ENCODE measurements around the gene SYP.

- no peak for TF ChIP-seq ZNF398 (tag by site-specific recombination; IDR thresholded peaks at IDR 0.05)
- TF ChIP-seq ZEB2 (tag by site-specific recombination; IDR thresholded peaks at IDR 0.05), result no peak
- no peak for TF ChIP-seq ZNF132 (tag by site-specific recombination; IDR thresholded peaks at IDR 0.05; ENCODE audit: borderline replicate concordance)
- TF ChIP-seq CTCF (tag by site-specific recombination; IDR thresholded peaks at IDR 0.05), result no peak
- TF ChIP-seq ZNF324 (tag by site-specific recombination; IDR thresholded peaks at IDR 0.05), result no peak
- no peak for TF ChIP-seq KLF9 (tag by site-specific recombination; IDR thresholded peaks at IDR 0.05; ENCODE audit: low read depth)
- TF ChIP-seq ELK4 (IDR thresholded peaks at IDR 0.05; ENCODE audit: borderline replicate concordance, low read depth, low read length), result no peak
- TF ChIP-seq ZNF580 (tag by site-specific recombination; IDR thresholded peaks at IDR 0.05), result no peak
- no peak for TF ChIP-seq ZNF114 (tag by site-specific recombination; IDR thresholded peaks at IDR 0.05)
- no peak for TF ChIP-seq ZNF701 (tag by site-specific recombination; IDR thresholded peaks at IDR 0.05)
- TF ChIP-seq ZNF704 (tag by site-specific recombination; IDR thresholded peaks at IDR 0.05), result no peak
- no peak for TF ChIP-seq GLI4 (tag by site-specific recombination; IDR thresholded peaks at IDR 0.05)
Measured at GRCh38 chrX:49197543-49198087, 2.4 kb downstream of the SYP start.
